Natural killer cell (primary cell): ENCODE results near the gene SBK3. TPM values are rescaled to one million over a fixed set of nuclear protein-coding genes. Genes with fewer than 3 reads are reported as not detected.
A peak's percentile ranks its signal among the peaks of the same experiment; 100 is the strongest.
"Not testable (repeated sequence)": the region's sequence is repeated elsewhere in the genome, so short reads cannot be mapped to it uniquely, and the experiment has no call there.

Experiments
- ATAC-seq, 3 donors: fragments of 150-1000 bp in 2 of 3; fragments of 200-7000 bp in 1 of 3; cut with Tn5 transposase; 1 replicate in 1 of 3; 2 replicates in 2 of 3; pipeline ENCODE4 v1.10.0; 2021; ENCODE audit warnings: mild to moderate bottlenecking in 2 of 3, moderate library complexity in 2 of 3
- DNase-seq, 2 donors: peaks; one replicate each; pipeline versions ENCODE4 v3.0.0 to v3.0.0-alpha.2; 2013 to 2021; ENCODE audit warnings: mixed read lengths in 1 of 2
- H3K27ac ChIP-seq: one replicate; pipeline ENCODE4 v1.5.1; 2013; ENCODE audit warnings: mild to moderate bottlenecking, low read length
- H3K27me3 ChIP-seq: one replicate; pipeline ENCODE4 v1.6.1; 2013; ENCODE audit warnings: low read length; ENCODE audit not compliant: control insufficient read depth, insufficient read depth
- H3K36me3 ChIP-seq: one replicate; pipeline ENCODE4 v1.6.1; 2013; ENCODE audit warnings: low read length; ENCODE audit not compliant: control insufficient read depth, insufficient read depth
- H3K4me1 ChIP-seq: one replicate; pipeline ENCODE4 v1.6.1; 2013; ENCODE audit warnings: low read length; ENCODE audit not compliant: control insufficient read depth, insufficient read depth
- H3K4me3 ChIP-seq: one replicate; pipeline ENCODE4 v1.5.1; 2013; ENCODE audit warnings: low read length
- H3K9me3 ChIP-seq: one replicate; pipeline ENCODE4 v1.6.1; 2013; ENCODE audit warnings: low read length; ENCODE audit not compliant: control insufficient read depth, insufficient read depth
- H3K27ac Mint-ChIP-seq, 2 donors: one replicate each; pipeline ENCODE4 v1.8.0; 2022; ENCODE audit warnings: mild to moderate bottlenecking in 2 of 2, mixed read lengths in 2 of 2, moderate library complexity in 1 of 2
- H3K27me3 Mint-ChIP-seq, 2 donors: one replicate each; pipeline ENCODE4 v1.8.0; 2022; ENCODE audit warnings: low read depth in 2 of 2, mixed read lengths in 2 of 2
- H3K36me3 Mint-ChIP-seq: one replicate; pipeline ENCODE4 v1.8.0; 2022; ENCODE audit warnings: mixed read lengths
- H3K4me1 Mint-ChIP-seq, 2 donors: one replicate each; pipeline ENCODE4 v1.8.0; 2022; ENCODE audit warnings: mixed read lengths in 2 of 2
- H3K4me3 Mint-ChIP-seq: one replicate; pipeline ENCODE4 v1.8.0; 2022; ENCODE audit warnings: mild to moderate bottlenecking, moderate library complexity, mixed read lengths
- H3K9me3 Mint-ChIP-seq, 2 donors: one replicate each; pipeline ENCODE4 v1.8.0; 2022; ENCODE audit warnings: mixed read lengths in 2 of 2
- CTCF ChIP-seq: fragments of 200-600 bp; IDR thresholded peaks from one replicate; pipeline ENCODE4 v1.8.0; 2022; ENCODE audit warnings: antibody characterized with exemption
- WGBS: methylation state at CpG from one replicate; pipeline ENCODE4 v1.1.7; 2013; ENCODE audit warnings: missing lambda C conversion rate; ENCODE audit not compliant: insufficient coverage; 5-methylcytosine and 5-hydroxymethylcytosine counted together
- intact Hi-C: fragments of 100-400 bp; cut with micrococcal nuclease; formaldehyde crosslinking; loops from one replicate; pipeline ENCODE4 v1.14.2; 2022
- total RNA-seq, 4 donors: library from RNA; stranded (reverse); fragments of 120-200 nt in 1 of 4; gene quantifications; one replicate each; pipeline versions ENCODE4 v1.2.3 to v1.2.4, GENCODE V29; 2013 to 2022

SBK3 gene
- total RNA-seq, 3 donors from 2014 or later (not counting 1 experiment from before 2014, with no cell fraction given) = not detected

GRCh38 chr19:55586976-55587668 is 41.8 kb upstream of the SBK3 start:
- H3K27me3 ChIP-seq = no peaks in the 10 kb centered on the region
- peaks cover 15 to 33% of the 10 kb centered on the region in 2 donors for H3K27me3 Mint-ChIP-seq
- ATAC-seq (peak; percentile 97 to 99 (median 99)), DNase-seq (peak; percentile 90 to 95)
- H3K9me3 Mint-ChIP-seq = no peaks in the 10 kb centered on the region
- H3K4me3 ChIP-seq = peak overlapping the region; percentile 22
- H3K36me3 ChIP-seq = no peaks in the 10 kb centered on the region
- no peak for TF ChIP-seq CTCF
- H3K4me3 Mint-ChIP-seq = peak overlapping the region; percentile 82
- H3K27ac Mint-ChIP-seq = peak overlapping the region in 1 of 2 donors; percentile 60
- intact Hi-C loops = loop anchor here (1.0 kb wide), 1 partner anchor 12 kb away; the partner anchor contains the start of gene FIZ1
- H3K36me3 Mint-ChIP-seq = no peaks in the 10 kb centered on the region
- peaks cover 26% of the 10 kb centered on the region for H3K4me1 ChIP-seq
- no peaks in the 10 kb centered on the region for H3K9me3 ChIP-seq
- peaks cover 11 to 25% of the 10 kb centered on the region in 2 donors for H3K4me1 Mint-ChIP-seq
- H3K27ac ChIP-seq = peak overlapping the region; percentile 32
- 2% methylated on average over 40 of the region's 40 CpGs for WGBS

GRCh38 chr19:55585658-55586339 is 40.5 kb upstream of the SBK3 start:
- H3K4me1 ChIP-seq = peaks cover 36% of the 10 kb centered on the region
- Mint-ChIP-seq H3K36me3 (no peaks in the 10 kb centered on the region), H3K4me1 (peaks cover 23 to 34% of the 10 kb centered on the region in 2 donors), H3K9me3 (no peaks in the 10 kb centered on the region), H3K4me3 (peak overlapping the region; percentile 49), H3K27me3 (peaks cover 15 to 33% of the 10 kb centered on the region in 2 donors), H3K27ac (no peak overlapping the region)
- no peaks in the 10 kb centered on the region for H3K36me3 ChIP-seq
- H3K27ac ChIP-seq = no peak overlapping the region
- no peak overlapping the region for H3K4me3 ChIP-seq
- no peaks in the 10 kb centered on the region for H3K27me3 ChIP-seq
- peak in 1 of 2 donors; percentile 60 for DNase-seq
- no peaks in the 10 kb centered on the region for H3K9me3 ChIP-seq
- ATAC-seq = no peak
- intact Hi-C loops = no loop called here
- TF ChIP-seq CTCF = no peak
- 4% methylated on average over 36 of the region's 36 CpGs for WGBS

GRCh38 chr19:55584871-55585270 is 39.5 kb upstream of the SBK3 start:
- Mint-ChIP-seq H3K27ac (no peak overlapping the region), H3K9me3 (no peaks in the 10 kb centered on the region), H3K4me1 (peaks cover 25 to 40% of the 10 kb centered on the region in 2 donors), H3K4me3 (peak overlapping the region; percentile 76), H3K36me3 (no peaks in the 10 kb centered on the region), H3K27me3 (peaks cover 15 to 28% of the 10 kb centered on the region in 2 donors)
- H3K36me3 ChIP-seq = no peaks in the 10 kb centered on the region
- no peaks in the 10 kb centered on the region for H3K9me3 ChIP-seq
- peaks cover 43% of the 10 kb centered on the region for H3K4me1 ChIP-seq
- no peak overlapping the region for H3K27ac ChIP-seq
- TF ChIP-seq CTCF = no peak
- 94% methylated on average over 10 of the region's 11 CpGs for WGBS
- intact Hi-C loops = no loop called here
- no peak overlapping the region for H3K4me3 ChIP-seq
- ATAC-seq = no peak
- H3K27me3 ChIP-seq = no peaks in the 10 kb centered on the region
- no peak for DNase-seq

GRCh38 chr19:55583897-55584296 is 38.6 kb upstream of the SBK3 start:
- H3K27ac Mint-ChIP-seq, H3K9me3 ChIP-seq, DNase-seq, H3K27me3 ChIP-seq, H3K4me3 ChIP-seq, H3K9me3 Mint-ChIP-seq, H3K36me3 ChIP-seq, H3K27ac ChIP-seq, intact Hi-C loops, H3K4me3 Mint-ChIP-seq, H3K36me3 Mint-ChIP-seq, ATAC-seq: not testable (repeated sequence)
- H3K4me1 Mint-ChIP-seq = peaks cover 30 to 45% of the 10 kb centered on the region in 2 donors
- H3K27me3 Mint-ChIP-seq = peaks cover 15 to 22% of the 10 kb centered on the region in 2 donors
- WGBS = 91% methylated on average over 7 of the region's 8 CpGs
- H3K4me1 ChIP-seq = peaks cover 46% of the 10 kb centered on the region

- DNase-seq, H3K27me3 ChIP-seq, H3K36me3 ChIP-seq, intact Hi-C loops, H3K36me3 Mint-ChIP-seq, H3K4me3 Mint-ChIP-seq, H3K9me3 ChIP-seq, H3K9me3 Mint-ChIP-seq, H3K4me3 ChIP-seq, ATAC-seq, H3K27ac ChIP-seq: not testable (repeated sequence)
- H3K27me3 Mint-ChIP-seq = peaks cover 15 to 18% of the 10 kb centered on the region in 2 donors
- peaks cover 28 to 43% of the 10 kb centered on the region in 2 donors for H3K4me1 Mint-ChIP-seq
- H3K27ac Mint-ChIP-seq = peak overlapping the region in 1 of 2 donors; percentile 82
- 92% methylated on average over 1 of the region's 4 CpGs for WGBS
- peaks cover 35% of the 10 kb centered on the region for H3K4me1 ChIP-seq
Measured at GRCh38 chr19:55582284-55582683, 36.9 kb upstream of the SBK3 start.
